GM19372 (cell line): ENCODE measurements around the gene VTI1A.

Experiments used
- ATAC-seq: cut with Tn5 transposase; IDR thresholded peaks from one replicate; pipeline ENCODE4 v1.9.1; 2021; ENCODE audit warnings: mild to moderate bottlenecking, low read depth, moderate library complexity; ENCODE audit not compliant: unreplicated experiment

The VTI1A gene

GRCh38 chr10:112815269-112816032 lies 368.4 kb downstream of the VTI1A start:
- ATAC-seq: no peak

GRCh38 chr10:112816033-112816430 lies 369.0 kb downstream of the VTI1A start:
- no peak for ATAC-seq

- ATAC-seq: no peak
Observed at GRCh38 chr10:112816891-112817290, 369.9 kb downstream of the VTI1A start.

GRCh38 chr10:112817981-112818777 lies 371.2 kb downstream of the VTI1A start:
- ATAC-seq: no peak

- no peak for ATAC-seq
Observed at GRCh38 chr10:112819231-112819630, 372.2 kb downstream of the VTI1A start.

- ATAC-seq: no peak
Observed at GRCh38 chr10:112820320-112820719, 373.3 kb downstream of the VTI1A start.

- ATAC-seq: no peak
Observed at GRCh38 chr10:112821038-112821437, 374.0 kb downstream of the VTI1A start.

GRCh38 chr10:112821663-112822062 lies 374.6 kb downstream of the VTI1A start:
- no peak for ATAC-seq

GRCh38 chr10:112823007-112823406 lies 376.0 kb downstream of the VTI1A start:
- no peak for ATAC-seq

- ATAC-seq: no peak
Observed at GRCh38 chr10:112823604-112824003, 376.6 kb downstream of the VTI1A start.

GRCh38 chr10:112826018-112826697 lies 379.1 kb downstream of the VTI1A start:
- no peak for ATAC-seq

GRCh38 chr10:112827086-112827485 lies 380.1 kb downstream of the VTI1A start:
- ATAC-seq: no peak

- no peak for ATAC-seq
Observed at GRCh38 chr10:112827951-112828350, 380.9 kb downstream of the VTI1A start.

GRCh38 chr10:112831859-112832258 lies 384.8 kb downstream of the VTI1A start:
- no peak for ATAC-seq

GRCh38 chr10:112832361-112832878 lies 385.4 kb downstream of the VTI1A start:
- no peak for ATAC-seq

GRCh38 chr10:112832959-112833358 lies 385.9 kb downstream of the VTI1A start:
- no peak for ATAC-seq

GRCh38 chr10:112834751-112835181 lies 387.8 kb downstream of the VTI1A start:
- ATAC-seq: no peak

- ATAC-seq: no peak
Observed at GRCh38 chr10:112835217-112835715, 388.3 kb downstream of the VTI1A start.

- no peak for ATAC-seq
Observed at GRCh38 chr10:112835944-112836451, 389.0 kb downstream of the VTI1A start.

GRCh38 chr10:112838784-112839481 lies 391.9 kb downstream of the VTI1A start:
- ATAC-seq: no peak
